B cell (primary cell): Measurements from ENCODE around the gene ZNF33A. TPM values are rescaled to one million over a fixed set of nuclear protein-coding genes. Genes with fewer than 3 reads are reported as not detected.

Source experiments
- ATAC-seq: fragments of 200-7000 bp; cut with Tn5 transposase; one replicate; pipeline ENCODE4 v1.10.0; 2021; ENCODE audit warnings: low read depth, mild to moderate bottlenecking, moderate number of reproducible peaks, moderate library complexity
- CTCF ChIA-PET: fragments of 350-600 bp; sonication (Branson Sonifier 250); formaldehyde crosslinking; loops from one replicate; lab custom pipeline; 2021; ENCODE audit warnings: antibody characterized with exemption, inconsistent platforms; lab: Charles Lee
- POLR2A ChIA-PET: fragments of 350-600 bp; sonication (Branson Sonifier 250); formaldehyde crosslinking; loops from one replicate; lab custom pipeline; 2021; ENCODE audit warnings: antibody characterized with exemption; lab: Charles Lee
- DNase-seq: peaks from one replicate; pipeline ENCODE4 v3.0.0; 2013
- H2AFZ ChIP-seq: 2 replicates; pipeline ENCODE4 v1.6.1; 2012; ENCODE audit warnings: mild to moderate bottlenecking, low read depth, low read length; ENCODE audit not compliant: insufficient read depth, poor library complexity, severe bottlenecking
- H3K27ac ChIP-seq, 2 donors: 1 replicate in 1 of 2; 2 replicates in 1 of 2; pipeline ENCODE4 v1.5.1; 2012 to 2013; ENCODE audit warnings: low read length in 2 of 2, mild to moderate bottlenecking in 2 of 2, moderate library complexity in 1 of 2
- H3K27me3 ChIP-seq, 4 experiments: fragments of 200-600 bp in 1 of 4; sonication (generic) in 1 of 4; replicated peaks in 1 of 4; 1 replicate in 2 of 4; 2 replicates in 2 of 4; pipeline versions ENCODE4 v1.6.1 to v1.7.0; 2013 to 2016; ENCODE audit warnings: low read length in 3 of 4, mild to moderate bottlenecking in 2 of 4, mixed read lengths in 1 of 4, moderate library complexity in 1 of 4; ENCODE audit not compliant: insufficient read depth in 4 of 4, control insufficient read depth in 3 of 4; ENCODE audit errors: control extremely low read depth in 1 of 4
- H3K36me3 ChIP-seq, 2 experiments: replicated peaks in 1 of 2; 1 replicate in 1 of 2; 2 replicates in 1 of 2; pipeline versions ENCODE4 v1.6.1 to v1.7.1; 2013; ENCODE audit warnings: low read length in 1 of 2; ENCODE audit not compliant: insufficient read depth in 2 of 2, control insufficient read depth in 1 of 2; ENCODE audit errors: control extremely low read depth in 1 of 2, extremely low read depth in 1 of 2
- H3K4me1 ChIP-seq, 2 donors: fragments of 200-600 bp in 1 of 2; sonication (generic) in 1 of 2; 1 replicate in 1 of 2; 2 replicates in 1 of 2; pipeline versions ENCODE4 v1.5.1 to v1.6.1; 2013 to 2017; ENCODE audit warnings: low read length in 2 of 2; ENCODE audit not compliant: control insufficient read depth in 2 of 2, insufficient read depth in 2 of 2
- H3K4me2 ChIP-seq: replicated peaks from 2 replicates; pipeline ENCODE3; 2012; ENCODE audit warnings: mild to moderate bottlenecking, low read depth, low read length; ENCODE audit not compliant: poor library complexity, severe bottlenecking
- H3K4me3 ChIP-seq, 5 experiments: fragments of 200-600 bp in 1 of 5; sonication (generic) in 1 of 5; 1 replicate in 3 of 5; 2 replicates in 2 of 5; pipeline versions ENCODE4 v1.5.1 to v1.7.0; 2011 to 2016; ENCODE audit warnings: low read length in 4 of 5, mild to moderate bottlenecking in 4 of 5, low read depth in 2 of 5, control low read depth in 1 of 5, moderate library complexity in 1 of 5; ENCODE audit not compliant: insufficient read depth in 1 of 5; ENCODE audit errors: control extremely low read depth in 1 of 5, extremely low read depth in 1 of 5
- H3K79me2 ChIP-seq: fragments of 200-600 bp; sonication (generic); one replicate; pipeline ENCODE4 v1.6.0; 2016; ENCODE audit warnings: low read length; ENCODE audit not compliant: control insufficient read depth, insufficient read depth
- H3K9ac ChIP-seq: fragments of 200-600 bp; sonication (generic); 2 replicates; pipeline ENCODE4 v1.6.1; 2017; ENCODE audit warnings: mild to moderate bottlenecking, low read length, moderate library complexity
- H3K9me3 ChIP-seq, 3 donors: one replicate each; pipeline versions ENCODE4 v1.6.1 to v1.7.1; 2013; ENCODE audit warnings: low read length in 2 of 3; ENCODE audit not compliant: control insufficient read depth in 2 of 3, insufficient read depth in 1 of 3; ENCODE audit errors: control extremely low read depth in 1 of 3
- H4K20me1 ChIP-seq: 2 replicates; pipeline ENCODE4 v1.6.0; 2012; ENCODE audit warnings: mild to moderate bottlenecking, low read length; ENCODE audit not compliant: insufficient read depth, control insufficient read depth, poor library complexity, severe bottlenecking
- H3K27ac Mint-ChIP-seq: one replicate; pipeline ENCODE4 v1.8.0; 2021; ENCODE audit warnings: mixed read lengths
- H3K27me3 Mint-ChIP-seq: one replicate; pipeline ENCODE4 v1.8.0; 2021; ENCODE audit warnings: mixed read lengths
- H3K4me1 Mint-ChIP-seq: one replicate; pipeline ENCODE4 v1.8.0; 2021; ENCODE audit warnings: mixed read lengths
- H3K4me3 Mint-ChIP-seq: one replicate; pipeline ENCODE4 v1.8.0; 2021; ENCODE audit warnings: mixed read lengths
- H3K9me3 Mint-ChIP-seq: one replicate; pipeline ENCODE4 v1.8.0; 2022; ENCODE audit warnings: mixed read lengths; ENCODE audit not compliant: insufficient read depth
- CTCF ChIP-seq: fragments of 200-600 bp; IDR thresholded peaks from one replicate; pipeline ENCODE4 v1.8.0; 2022; ENCODE audit warnings: antibody characterized with exemption, mild to moderate bottlenecking
- EZH2 ChIP-seq: IDR thresholded peaks from 2 replicates; pipeline ENCODE4 v1.6.1; 2012; ENCODE audit warnings: borderline replicate concordance, low read depth, mild to moderate bottlenecking, moderate library complexity, low read length; ENCODE audit not compliant: insufficient read depth, poor library complexity, severe bottlenecking
- WGBS: methylation state at CpG from one replicate; pipeline ENCODE4 v1.1.5; 2013; ENCODE audit warnings: missing lambda C conversion rate; ENCODE audit not compliant: insufficient coverage; 5-methylcytosine and 5-hydroxymethylcytosine counted together
- intact Hi-C: fragments of 100-400 bp; cut with micrococcal nuclease; formaldehyde crosslinking; loops from one replicate; pipeline ENCODE4 v1.10.0; 2022
- polyA plus RNA-seq: library from polyadenylated mRNA; depleted of rRNA; stranded (reverse); fragments of >200 nt; gene quantifications from 2 replicates; pipeline ENCODE4 v1.2.3, GENCODE V29; 2012
- small RNA-seq: library from RNA; depleted of rRNA; stranded (forward); fragments of <200 nt; gene quantifications from one replicate; pipeline ENCODE3, GENCODE V24; 2012; ENCODE audit warnings: low replicate concordance, low read depth; ENCODE audit not compliant: insufficient read length
- total RNA-seq, 2 donors: library from RNA; stranded (reverse); fragments of 120-200 nt in 1 of 2; gene quantifications; 1 replicate in 1 of 2; 2 replicates in 1 of 2; pipeline versions ENCODE4 v1.2.3 to v1.2.4, GENCODE V29; 2013 to 2022

ZNF33A gene
- total and polyA plus RNA-seq, 2 donors (not counting 1 experiment from before 2014, with no cell fraction given), result 20.3 to 86.6 TPM

- H4K20me1 ChIP-seq, result no peaks in the 10 kb centered on the region
- 77% methylated on average over 2 of the region's 3 CpGs for WGBS
- no peak overlapping the region for H3K4me2 ChIP-seq
- H3K27me3 ChIP-seq, result no peaks in the 10 kb centered on the region
- no peak for TF ChIP-seq EZH2
- no peak for TF ChIP-seq CTCF
- Mint-ChIP-seq H3K27me3 (no peaks in the 10 kb centered on the region), H3K27ac (no peak overlapping the region), H3K4me3 (no peak overlapping the region), H3K4me1 (peaks cover 3% of the 10 kb centered on the region), H3K9me3 (peaks cover 21% of the 10 kb centered on the region)
- POLR2A ChIA-PET, result no interaction called here
- no peak for DNase-seq
- ATAC-seq, result no peak
- H3K4me3 ChIP-seq, result peak overlapping the region in 1 of 5 experiments; percentile 29
- H3K36me3 ChIP-seq, result peaks cover 11 to 35% of the 10 kb centered on the region in 2 experiments
- peaks cover 7 to 20% (median 13%) of the 10 kb centered on the region in 3 donors for H3K9me3 ChIP-seq
- H3K27ac ChIP-seq, result no peak overlapping the region
- no peaks in the 10 kb centered on the region for H3K79me2 ChIP-seq
- no peaks in the 10 kb centered on the region for H3K4me1 ChIP-seq
- H2AFZ ChIP-seq, result no peak overlapping the region
- no peak overlapping the region for H3K9ac ChIP-seq
- intact Hi-C loops, result no loop called here
- CTCF ChIA-PET, result no interaction called here
Measured at GRCh38 chr10:38103756-38104155, 93.3 kb downstream of the ZNF33A start.

- no CpG with 5 or more reads among the region's 2 CpGs for WGBS
- POLR2A ChIA-PET, result no interaction called here
- Histone ChIP-seq H3K79me2 (no peaks in the 10 kb centered on the region), H3K36me3 (peaks cover 10 to 34% of the 10 kb centered on the region in 2 experiments), H3K9ac (no peak overlapping the region), H3K27me3 (no peaks in the 10 kb centered on the region), H2AFZ (no peak overlapping the region), H3K4me3 (no peak overlapping the region), H3K27ac (no peak overlapping the region), H4K20me1 (no peaks in the 10 kb centered on the region), H3K4me1 (no peaks in the 10 kb centered on the region), H3K9me3 (peaks cover 12 to 46% (median 35%) of the 10 kb centered on the region in 3 donors), H3K4me2 (no peak overlapping the region)
- Mint-ChIP-seq H3K9me3 (peaks cover 34% of the 10 kb centered on the region), H3K27ac (no peak overlapping the region), H3K27me3 (no peaks in the 10 kb centered on the region), H3K4me1 (no peaks in the 10 kb centered on the region), H3K4me3 (no peak overlapping the region)
- no peak for DNase-seq
- no peak for TF ChIP-seq CTCF
- TF ChIP-seq EZH2, result no peak
- intact Hi-C loops, result no loop called here
- CTCF ChIA-PET, result no interaction called here
- ATAC-seq, result no peak
Measured at GRCh38 chr10:38112159-38112558, 101.7 kb downstream of the ZNF33A start.

Small RNA genes lying within 50 kb of the gene (small RNA-seq; reads per million reads assigned to genes)
- not detected for gene AL161931.1
- gene FXYD6P2, result not detected
- not detected for gene RF00019
- gene RNU6-795P, result not detected

Other genes starting within 250 kb of the ZNF33A start
- 18.2 and 19.5 TPM in 2 replicates for gene ZNF248, start 153.1 kb upstream of the ZNF33A start, total RNA-seq
- gene ZNF248, start 153.1 kb upstream of the ZNF33A start, polyA plus RNA-seq, result 8.6 and 9.7 TPM in 2 replicates
- 6.4 and 6.5 TPM in 2 replicates for gene ZNF25, start 34.0 kb upstream of the ZNF33A start, total RNA-seq
- gene ZNF25, start 34.0 kb upstream of the ZNF33A start, polyA plus RNA-seq, result 4.1 and 4.9 TPM in 2 replicates
- gene ZNF37A, start 83.7 kb downstream of the ZNF33A start, total RNA-seq, result 26.4 and 29.6 TPM in 2 replicates
- 6.1 and 9.0 TPM in 2 replicates for gene ZNF37A, start 83.7 kb downstream of the ZNF33A start, polyA plus RNA-seq